ENCODE measurements around the gene C1orf167.
"Not testable (repeated sequence)": the region's sequence is repeated elsewhere in the genome, so short reads cannot be mapped to it uniquely, and the experiment has no call there.

The C1orf167 gene

DNA sequence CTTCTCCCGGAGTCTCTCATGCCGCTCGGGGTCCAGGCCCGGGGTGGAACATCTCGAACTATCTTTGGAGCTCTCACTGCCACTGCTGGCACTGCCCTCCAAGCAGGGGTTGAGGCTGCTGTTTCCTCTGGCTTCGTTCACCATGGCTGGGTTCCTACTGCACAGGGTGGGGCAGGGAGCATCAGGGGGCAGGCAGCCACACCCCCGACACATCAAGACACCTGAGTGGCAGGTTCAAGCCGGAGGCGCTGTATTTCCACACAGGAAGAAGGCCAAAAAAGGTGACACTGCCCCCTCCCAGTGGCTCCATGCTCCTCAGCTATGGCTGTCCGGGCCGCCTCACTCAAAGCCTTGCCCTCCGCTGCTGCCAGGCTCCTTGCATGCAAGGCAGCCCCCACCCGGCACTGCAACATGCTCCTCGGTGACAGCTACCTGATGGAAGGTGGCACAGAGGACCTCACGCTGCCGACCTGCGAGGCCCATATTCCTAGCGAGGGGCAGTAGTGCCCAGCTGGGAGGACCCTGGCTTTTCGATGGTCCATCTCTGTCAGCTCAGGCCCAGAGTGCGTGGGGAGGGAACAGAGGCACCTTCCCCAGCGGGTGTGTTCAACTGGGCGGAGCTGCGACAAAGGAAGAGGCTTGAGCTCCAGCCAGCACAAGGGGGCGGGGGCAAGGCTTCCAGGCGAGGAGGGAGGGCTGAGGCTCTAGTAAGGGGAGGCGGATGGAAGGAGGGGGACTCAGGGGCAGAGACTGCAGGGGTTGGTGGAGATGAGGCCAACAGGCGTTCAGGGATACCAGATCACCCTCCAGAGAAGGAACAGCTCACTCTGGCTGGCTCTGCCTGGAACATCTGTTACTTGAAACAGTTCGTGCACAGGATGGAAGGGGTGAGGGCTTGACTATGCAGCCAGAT is 41.2 kb downstream of the C1orf167 start:
- peak; percentile 81 for DNase-seq

DNA sequence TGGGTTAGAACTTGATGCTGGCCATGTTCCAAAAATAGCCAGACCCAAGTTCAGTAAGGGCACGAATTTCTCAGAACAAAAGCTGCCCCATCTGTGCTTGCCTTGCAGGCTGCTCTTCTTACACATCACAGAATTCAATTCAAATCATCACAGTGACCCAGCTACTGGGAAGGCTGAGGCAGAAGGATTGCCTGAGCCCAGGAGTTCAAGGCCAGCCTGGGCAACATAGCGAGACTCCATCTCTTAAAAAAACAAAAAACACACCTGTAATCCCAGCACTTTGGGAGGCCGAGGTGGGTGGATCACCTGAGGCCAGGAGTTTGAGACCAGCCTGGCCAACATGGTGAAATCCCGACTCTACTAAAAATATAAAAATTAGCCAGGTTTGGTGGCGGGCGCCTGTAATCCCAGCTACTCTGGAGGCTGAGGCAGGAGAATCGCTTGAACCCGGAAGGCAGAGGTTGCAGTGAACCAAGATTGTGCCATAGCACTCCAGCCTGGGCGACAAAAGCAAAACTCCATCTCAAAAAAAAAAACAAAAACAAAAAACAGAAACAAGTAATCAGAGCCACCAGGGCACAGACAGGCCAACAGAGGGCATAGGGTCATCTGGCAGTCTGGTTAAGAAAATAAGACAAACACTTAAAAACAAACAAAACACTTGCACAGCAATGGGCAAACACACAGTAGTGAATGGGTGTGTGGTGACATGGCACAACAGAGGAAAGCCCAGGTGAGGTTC is 42.1 kb downstream of the C1orf167 start:
- DNase-seq, result not testable (repeated sequence)

DNA sequence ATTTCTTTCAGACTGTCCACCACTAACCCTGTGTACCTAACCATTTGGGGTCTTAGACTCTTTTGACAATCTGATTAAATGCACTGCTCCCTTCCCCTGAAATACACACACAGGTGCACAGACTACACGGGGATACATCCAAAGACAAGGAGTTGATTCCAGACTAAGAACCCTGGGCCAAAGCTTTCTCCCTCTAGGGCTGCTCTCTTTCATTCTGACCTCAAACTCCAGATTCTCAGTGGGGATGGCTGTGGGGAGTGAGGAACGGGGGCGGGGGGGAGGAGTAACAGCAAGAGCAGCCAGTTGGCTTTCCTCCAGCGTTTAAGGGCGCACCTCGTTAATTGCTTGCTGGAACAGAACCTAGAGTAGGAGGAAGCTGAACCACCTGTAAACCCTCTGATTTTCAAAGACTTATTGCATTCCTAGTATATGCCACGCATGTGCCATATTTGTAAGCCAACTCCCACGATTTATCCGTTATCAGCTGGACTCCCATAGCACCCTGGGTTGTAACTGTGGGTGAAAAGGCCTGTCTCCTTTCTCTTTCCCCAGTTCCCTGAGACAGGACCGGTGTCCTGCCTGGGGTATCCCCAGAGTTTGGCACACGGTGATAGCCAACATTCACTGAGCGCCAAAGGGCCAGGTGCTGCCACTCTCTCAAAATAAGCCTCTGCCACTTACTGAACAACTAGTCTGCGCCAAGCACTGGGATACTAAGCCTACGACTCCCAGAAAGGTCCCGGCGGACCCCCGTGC is 42.9 kb downstream of the C1orf167 start:
- DNase-seq, result peak; percentile 35

DNA sequence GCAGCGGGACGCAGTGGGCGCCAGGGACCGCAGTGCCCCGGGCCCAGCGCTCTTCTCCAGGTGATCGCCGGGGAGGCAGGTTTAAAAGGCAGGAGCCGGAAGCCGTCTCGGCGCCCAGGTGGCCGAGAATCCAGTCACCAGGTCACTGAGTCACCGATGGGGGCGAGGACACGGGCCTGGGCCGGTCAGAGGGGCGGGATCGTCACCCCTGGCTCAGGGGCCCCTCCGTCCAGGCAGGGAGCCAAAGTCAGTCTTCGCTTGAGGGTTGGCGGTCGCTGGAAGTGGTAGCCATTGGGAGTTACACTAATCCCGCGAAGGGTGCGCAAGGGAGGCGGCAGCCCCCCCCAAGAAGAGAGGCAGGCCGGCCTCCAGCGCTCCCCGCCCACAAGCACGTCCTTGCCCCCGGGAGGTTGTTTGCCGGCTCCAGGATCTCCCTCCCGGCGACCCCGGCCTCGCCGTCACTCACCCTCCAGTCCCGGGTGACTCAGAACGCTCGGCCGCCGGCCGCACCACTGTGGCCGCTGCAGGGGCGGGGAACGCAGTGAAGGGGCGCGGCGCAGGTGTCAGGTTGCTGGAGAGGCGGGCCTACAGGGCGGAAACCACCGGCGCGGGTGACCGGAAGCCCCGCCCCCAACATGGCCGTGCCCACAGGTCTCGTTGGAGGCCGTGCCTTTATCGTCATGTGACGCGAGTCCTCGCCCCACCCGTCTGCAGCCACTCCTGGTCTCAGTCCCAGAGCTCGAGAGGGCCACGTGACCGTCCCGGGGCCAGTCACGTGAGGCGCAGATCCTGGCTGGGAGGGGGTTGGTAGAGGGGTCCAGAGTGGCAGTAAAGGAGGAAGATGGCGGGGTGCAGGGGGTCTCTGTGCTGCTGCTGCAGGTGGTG is 43.7 kb downstream of the C1orf167 start, which contains the start of the genes CLCN6 and MTHFR:
CLCN6 (plus strand) TSS at position 770 of the 885 bp plus-strand sequence; CDS start at position 842, 72 bp downstream.
MTHFR (minus strand) TSS at position 543 of the 885 bp plus-strand sequence. CDS start 2,848 bp downstream, outside the sequence.
- DNase-seq, result peak; percentile 99

DNA sequence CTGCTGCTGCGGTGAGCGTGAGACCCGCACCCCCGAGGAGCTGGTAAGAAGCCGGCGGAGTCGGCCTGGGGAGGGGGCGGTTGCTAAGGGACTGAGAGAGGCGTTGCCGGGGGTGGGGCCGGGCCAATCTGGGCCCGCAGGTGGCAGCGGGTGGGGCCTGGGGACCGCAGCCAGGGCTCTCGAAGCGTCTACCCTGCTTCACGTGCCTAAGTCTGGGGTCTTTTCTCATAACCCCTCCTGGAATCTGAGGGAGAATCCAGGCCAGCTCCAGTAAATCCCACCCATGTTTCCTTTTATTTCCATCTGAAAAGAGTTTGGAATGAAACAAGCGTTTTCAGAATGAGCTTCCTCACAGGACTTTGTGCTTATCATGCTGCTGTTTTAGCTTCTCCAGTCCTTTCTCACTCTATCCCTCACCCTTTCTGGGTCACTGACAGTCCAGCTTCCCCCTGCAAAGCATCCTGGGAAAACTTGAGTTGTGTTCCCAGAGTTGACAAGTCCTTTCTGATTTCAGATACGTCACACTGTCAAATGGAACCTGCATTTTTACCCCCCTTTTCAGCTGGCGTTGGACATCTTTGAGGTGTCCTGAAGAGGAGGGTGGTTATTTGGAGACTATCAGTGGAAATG is 44.4 kb downstream of the C1orf167 start:
- DNase-seq, result peak; percentile 50

DNA sequence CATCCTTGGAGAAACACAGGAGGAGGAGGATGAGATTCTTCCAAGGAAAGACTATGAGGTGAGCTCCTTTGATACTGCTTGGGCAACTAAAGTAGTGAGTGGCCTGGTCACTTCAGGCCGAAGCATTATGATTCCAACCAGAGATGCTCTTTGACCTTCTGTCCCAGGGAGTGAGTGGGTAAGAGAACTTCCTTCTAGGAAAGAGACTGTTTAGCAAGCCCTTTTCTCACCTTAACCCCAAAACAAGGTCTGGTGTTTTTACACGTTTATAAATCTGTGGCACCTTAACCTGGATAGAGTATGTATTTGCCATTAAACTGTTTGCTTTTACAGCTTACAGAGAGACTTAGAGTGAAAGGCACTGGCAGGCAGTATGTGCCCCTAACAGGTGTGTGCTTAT is 45.1 kb downstream of the C1orf167 start:
- no peak for DNase-seq

DNA sequence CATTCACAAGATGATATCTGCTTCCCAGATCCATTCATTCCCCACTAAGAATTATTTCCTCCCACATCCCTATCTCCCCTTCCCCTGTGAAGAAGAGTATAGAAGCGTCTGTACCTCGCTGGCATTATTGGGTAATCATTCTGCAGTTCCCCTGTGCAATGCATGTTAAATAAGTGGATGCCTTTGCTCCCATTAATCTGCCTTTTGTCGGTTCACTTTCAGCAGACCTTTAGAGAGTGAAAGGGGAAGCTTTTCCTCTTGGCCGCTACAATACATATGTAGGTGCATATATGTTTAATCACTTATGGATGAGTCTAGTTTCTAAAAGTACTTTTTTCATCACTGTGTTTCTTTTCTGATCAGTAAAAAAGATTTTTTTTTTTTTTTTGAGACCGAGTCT is 51.0 kb downstream of the C1orf167 start:
- DNase-seq, result peak; percentile 33

DNA sequence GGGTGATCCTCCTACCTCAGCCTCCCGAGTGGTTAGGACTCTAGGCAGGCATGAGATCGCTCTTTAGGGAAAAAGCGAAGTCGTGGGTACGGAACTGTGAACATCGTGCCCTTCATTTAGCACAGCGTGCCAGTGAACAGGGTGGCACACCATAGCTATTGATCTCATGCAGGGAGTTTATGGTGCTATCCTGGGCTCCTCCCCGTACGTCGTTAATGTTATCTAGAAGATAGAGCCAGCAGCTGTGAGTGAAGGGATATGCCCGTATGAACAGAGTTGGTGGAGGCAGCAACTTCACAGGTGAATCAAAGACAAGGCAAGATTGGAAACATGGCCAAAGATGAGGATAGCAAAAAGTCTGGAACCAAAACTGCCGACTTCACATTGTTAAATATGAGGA is 55.2 kb downstream of the C1orf167 start:
- DNase-seq, result no peak

DNA sequence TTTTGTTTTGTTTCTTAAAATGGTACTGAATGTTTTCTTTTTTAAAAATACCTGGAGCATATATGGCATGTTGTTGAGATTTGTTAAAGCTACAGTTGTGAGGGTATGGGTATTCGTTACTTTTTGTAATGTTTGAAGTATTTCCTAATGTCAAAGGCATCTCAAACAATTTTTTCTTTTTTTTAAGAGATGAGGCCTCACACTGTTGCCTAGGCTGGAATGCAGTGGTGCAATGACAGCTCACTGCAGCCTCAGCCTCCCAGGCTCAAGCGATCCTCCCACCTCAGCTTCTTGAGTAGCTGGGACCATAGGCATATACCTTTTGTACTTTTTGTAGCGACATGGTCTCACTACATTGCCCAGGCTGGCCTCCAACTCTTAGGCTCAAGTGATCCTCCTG is 60.1 kb downstream of the C1orf167 start:
- DNase-seq, result no peak

DNA sequence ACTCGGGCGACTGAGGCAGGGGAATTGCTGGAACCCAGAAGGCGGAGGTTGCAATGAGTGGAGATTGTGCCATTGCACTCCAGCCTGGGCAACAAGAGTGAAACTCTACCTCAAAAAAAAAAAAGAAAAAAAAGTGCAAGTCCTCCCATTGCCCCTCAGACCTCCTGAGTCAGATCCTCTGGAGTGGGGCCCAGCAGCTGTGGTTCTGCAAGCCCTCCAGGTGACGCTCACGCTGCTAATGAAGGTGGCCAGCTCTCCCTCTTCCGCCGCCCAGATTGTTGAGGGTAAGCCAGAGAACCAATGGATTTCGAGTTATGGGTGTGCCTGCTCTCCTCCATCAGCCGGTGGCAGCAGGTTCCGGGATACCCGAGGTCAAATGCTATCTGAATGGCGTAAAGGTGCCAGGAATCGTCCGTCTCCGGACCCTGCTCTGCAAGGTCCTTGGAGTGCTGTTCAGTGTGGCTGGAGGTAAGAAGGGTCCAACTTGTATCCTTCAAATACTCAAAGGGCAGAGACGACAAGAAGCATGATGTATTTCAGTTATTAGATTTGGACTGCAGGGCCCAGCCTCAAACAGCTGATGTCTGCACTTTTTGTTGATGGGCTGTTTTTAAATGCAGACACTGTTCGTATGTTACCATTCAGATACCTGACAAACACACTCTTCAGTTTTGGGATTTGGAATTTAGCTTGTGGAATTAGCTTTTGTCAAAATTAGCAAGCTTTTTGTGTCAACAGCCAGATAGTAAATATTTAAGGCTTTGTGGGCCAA is 61.6 kb downstream of the C1orf167 start:
- DNase-seq, result no peak

DNA sequence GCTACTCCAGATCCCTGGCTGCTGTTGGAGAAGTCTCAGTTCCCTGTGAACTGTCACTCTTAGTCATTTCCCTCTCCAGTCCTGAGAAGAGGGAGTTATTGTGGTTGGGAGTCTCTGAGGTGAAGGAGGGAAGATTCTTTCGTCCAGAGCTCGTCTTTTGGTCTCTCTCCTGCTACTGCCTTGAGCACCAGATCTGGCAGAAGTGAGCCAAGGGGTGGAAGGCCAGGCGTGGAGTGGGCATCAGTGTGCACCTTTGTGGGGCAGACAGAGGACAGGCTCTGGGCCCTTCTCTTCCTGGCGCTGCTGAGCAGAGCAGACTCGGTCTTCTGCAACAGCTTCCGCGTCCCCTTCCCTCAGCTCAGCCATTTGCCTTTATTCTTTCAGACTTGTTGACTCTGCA is 63.1 kb downstream of the C1orf167 start:
- DNase-seq, result no peak

DNA sequence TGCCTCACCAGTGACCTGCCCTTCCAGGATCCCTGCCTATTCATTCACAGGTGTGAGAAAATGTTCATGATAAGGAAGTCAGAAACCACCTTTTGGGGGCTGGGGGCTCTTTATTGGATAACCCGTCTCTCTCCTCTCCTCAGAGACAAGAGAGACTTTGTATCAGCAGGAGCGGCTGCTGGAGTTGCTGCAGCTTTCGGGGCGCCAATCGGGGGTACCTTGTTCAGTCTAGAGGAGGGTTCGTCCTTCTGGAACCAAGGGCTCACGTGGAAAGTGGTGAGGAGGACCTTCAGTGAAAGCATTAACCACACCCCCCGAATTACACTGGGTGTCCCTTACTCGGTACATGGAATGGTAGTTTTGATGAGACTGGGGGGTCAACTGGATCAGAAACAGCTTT is 65.0 kb downstream of the C1orf167 start:
- DNase-seq, result no peak

DNA sequence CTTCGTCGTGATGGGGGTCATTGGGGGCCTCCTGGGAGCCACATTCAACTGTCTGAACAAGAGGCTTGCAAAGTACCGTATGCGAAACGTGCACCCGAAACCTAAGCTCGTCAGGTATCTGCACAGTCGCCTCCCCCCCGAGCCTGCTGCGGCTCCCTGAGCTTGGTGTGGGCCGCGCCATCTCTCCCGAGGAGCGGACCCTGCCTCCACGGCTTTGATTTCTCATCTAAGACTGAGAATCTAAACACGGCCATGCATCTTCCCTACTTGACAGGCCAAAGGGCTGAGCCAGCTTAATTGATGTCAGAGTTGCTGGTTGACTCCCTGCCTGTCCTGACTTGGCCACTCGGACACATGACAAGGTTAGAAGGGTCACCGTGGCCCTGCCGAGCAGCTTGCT is 66.5 kb downstream of the C1orf167 start:
- DNase-seq, result no peak

DNA sequence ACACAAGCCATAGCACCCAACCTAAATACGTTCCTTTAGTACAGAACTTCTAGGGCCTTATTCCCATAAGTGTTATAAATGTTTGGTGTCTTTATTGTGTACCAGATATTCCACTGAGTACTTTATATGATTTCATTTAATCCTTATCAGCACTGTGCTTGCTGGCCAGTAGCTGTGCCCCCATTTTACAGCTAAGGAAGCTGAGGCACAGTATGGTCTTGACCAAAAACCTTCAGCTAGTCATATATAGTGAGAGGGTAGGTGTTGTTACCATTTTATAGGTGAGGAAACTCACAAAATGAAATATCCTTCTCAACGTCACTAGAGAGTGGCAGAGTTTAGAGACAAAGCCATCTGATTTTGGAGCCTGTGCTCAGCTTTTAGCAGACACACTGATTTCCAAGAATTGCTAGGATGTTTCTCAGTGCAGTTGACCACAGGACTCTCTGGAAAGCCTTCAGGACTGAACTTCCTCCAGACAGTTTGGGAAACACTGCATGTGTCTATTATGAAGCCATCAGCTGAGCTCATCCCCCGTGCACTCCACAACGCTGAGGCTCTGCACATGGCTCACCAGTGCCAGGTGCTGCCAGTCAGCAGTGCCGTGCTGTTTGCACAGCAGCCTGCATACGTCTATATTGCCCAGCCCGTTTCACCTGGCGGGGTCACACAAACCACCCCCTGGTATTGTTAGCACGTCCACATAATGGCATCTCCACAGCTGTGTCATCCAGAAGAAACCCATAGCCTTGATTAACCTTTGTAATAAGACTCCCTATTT is 70.1 kb downstream of the C1orf167 start:
- no peak for DNase-seq

DNA sequence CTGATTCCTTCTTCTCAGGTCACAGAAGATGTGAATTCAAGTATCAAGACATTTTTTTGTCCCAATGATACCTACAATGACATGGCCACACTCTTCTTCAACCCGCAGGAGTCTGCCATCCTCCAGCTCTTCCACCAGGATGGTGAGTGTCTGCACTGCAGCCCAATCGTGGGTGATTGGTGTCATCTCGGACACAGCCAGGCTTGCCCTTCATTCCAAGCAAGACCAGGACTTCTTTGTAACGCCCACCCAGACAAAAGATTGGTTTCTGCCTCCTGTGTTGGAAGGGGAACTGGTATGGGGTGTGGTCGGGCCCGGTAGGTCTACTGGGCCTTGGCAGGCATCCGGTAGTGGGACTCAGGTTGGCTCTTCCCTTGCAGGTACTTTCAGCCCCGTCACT is 71.5 kb downstream of the C1orf167 start:
- no peak for DNase-seq

DNA sequence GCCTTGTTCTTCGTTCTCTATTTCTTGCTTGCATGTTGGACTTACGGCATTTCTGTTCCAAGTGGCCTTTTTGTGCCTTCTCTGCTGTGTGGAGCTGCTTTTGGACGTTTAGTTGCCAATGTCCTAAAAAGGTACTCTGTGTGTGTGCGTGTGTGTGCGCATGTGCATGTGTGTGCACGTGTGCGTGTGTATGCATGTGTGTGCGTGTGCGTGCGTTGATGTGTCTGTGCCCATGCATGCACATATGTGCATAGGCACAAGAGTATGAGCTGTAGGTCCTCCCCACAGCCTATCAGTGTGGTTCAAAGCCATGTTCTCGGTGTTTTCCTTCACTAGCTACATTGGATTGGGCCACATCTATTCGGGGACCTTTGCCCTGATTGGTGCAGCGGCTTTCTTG is 71.9 kb downstream of the C1orf167 start:
- no peak for DNase-seq

DNA sequence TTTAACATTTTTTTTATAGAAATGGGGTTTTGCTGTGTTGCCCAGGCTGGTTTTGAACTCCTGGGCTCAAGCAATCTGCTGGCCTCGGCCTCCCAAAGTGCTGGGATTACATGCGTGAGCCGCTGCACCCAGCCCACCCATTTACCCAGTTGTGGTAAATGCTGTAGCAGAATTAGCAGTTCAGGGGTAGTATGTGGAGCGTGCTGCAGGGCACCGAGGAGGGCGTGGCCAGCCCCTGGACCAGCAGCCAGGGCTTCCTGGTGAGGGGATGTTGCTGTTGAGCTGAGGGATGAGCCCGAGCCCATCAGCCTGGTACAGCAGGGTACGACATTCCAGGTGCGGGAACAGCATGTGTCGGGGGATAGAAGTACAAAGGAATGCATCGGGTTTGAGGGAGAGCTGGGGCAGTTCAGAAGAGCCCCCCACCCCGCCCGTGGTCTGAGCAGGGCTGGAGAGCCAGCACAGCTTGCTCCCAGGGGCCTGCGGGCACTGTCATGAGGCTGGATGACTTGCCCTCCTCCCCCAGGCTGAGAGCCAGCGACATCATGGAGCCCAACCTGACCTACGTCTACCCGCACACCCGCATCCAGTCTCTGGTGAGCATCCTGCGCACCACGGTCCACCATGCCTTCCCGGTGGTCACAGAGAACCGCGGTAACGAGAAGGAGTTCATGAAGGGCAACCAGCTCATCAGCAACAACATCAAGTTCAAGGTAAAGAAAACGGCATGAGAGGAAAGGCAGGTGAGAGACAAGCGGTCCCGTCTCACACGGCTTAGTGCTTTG is 73.6 kb downstream of the C1orf167 start:
- DNase-seq, result no peak

DNA sequence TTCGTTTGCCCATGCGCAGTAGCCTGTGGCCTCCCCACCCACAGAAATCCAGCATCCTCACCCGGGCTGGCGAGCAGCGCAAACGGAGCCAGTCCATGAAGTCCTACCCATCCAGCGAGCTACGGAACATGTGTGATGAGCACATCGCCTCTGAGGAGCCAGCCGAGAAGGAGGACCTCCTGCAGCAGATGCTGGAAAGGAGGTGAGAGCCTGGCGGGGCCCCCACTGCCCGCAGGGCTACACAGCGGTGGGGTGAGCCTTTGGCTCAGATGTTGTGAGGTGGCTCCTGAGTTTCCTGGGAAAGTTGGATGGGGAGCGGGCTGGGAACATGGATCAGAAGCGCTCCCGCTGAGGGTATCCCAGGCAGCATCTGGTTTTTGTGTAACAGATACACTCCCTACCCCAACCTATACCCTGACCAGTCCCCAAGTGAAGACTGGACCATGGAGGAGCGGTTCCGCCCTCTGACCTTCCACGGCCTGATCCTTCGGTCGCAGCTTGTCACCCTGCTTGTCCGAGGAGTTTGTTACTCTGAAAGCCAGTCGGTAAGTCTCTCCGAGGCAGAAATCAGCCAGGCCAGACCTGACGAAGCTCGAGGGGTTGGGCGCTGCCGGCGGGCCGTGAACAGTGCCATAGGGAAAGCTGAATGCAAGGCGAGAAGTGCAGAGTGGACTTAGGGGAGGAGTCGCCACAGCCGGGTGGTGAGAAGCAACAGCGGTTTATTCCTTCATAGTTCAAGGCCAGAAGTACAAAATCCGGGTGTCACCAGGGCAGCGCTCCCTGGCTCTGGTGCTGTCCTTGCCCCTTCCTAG is 75.2 kb downstream of the C1orf167 start:
- no peak for DNase-seq
